ENCODE data around the gene UNC13C. TPM values are rescaled to one million over a fixed set of nuclear protein-coding genes. Genes with fewer than 3 reads are reported as not detected.

The UNC13C gene
- total RNA-seq, 6 experiments from 2014 or later, result not detected

DNA sequence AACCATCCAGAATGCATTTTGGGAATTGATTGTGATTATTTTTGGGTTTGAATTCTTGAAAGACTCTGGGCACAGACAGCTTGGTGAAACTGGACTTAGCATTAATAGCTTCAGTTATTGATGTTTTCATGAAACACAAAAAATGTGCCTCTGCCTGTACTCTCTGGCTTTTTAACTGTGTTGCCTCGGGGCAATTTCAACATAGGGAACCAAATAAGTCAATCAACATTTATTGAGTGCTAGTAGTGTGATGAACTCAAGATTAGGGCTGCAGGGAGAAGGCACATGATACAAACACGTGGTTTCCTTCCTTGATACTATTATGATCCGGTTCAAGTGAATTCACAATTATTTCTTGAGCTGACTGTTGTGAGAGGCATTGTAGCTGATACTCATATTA lies 50.8 kb downstream of the UNC13C start:
- Histone ChIP-seq H3K4me1 (peaks cover 0 to 9% (median under 1%) of the 10 kb centered on the region in 4 donors), H3K4me3 (no peak overlapping the region), H3K36me3 (no peaks in the 10 kb centered on the region), H3K27me3 (no peaks in the 10 kb centered on the region), H3K9me3 (no peaks in the 10 kb centered on the region), H3K27ac (no peak overlapping the region)
- ATAC-seq (no peak), DNase-seq (no peak)
- no peak for TF ChIP-seq POLR2A (IDR thresholded peaks at IDR 0.05)
- TF ChIP-seq CTCF (IDR thresholded peaks at IDR 0.05), result no peak
- 29% methylated on average over 3 of the region's 3 CpGs for WGBS (ENCODE audit: insufficient coverage, low coverage, low lambda C conversion rate, missing lambda C conversion rate)
- intact Hi-C loops (cut with DNase I), result no loop called here

DNA sequence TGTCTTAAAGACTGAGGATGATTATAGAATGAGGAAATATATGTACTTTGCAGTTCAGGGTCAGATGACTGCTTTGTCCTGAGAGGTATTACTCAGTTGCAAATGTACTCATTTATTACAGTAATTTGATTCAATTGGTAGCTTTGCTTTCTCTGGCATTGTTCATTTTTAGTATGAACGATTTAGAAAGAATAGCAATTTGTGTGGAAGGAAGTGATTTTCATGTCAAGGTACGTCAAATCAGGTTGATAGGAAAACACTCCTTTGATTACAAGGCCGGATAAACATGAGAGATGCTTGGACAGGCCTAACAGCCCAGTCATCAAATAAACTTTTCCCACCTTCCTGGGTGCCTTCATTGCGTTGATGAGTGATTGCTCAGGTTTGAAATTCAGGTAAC lies 53.8 kb downstream of the UNC13C start:
- Histone ChIP-seq H3K27ac (no peak overlapping the region), H3K4me3 (no peak overlapping the region), H3K36me3 (no peaks in the 10 kb centered on the region), H3K9me3 (no peaks in the 10 kb centered on the region), H3K27me3 (no peaks in the 10 kb centered on the region), H3K4me1 (peaks cover 0 to 14% (median 2%) of the 10 kb centered on the region in 4 donors)
- 64% methylated on average over 4 of the region's 4 CpGs for WGBS (ENCODE audit: insufficient coverage, low coverage, low lambda C conversion rate, missing lambda C conversion rate)
- TF ChIP-seq POLR2A (IDR thresholded peaks at IDR 0.05), result no peak
- no peak for TF ChIP-seq CTCF (IDR thresholded peaks at IDR 0.05)
- DNase-seq, result no peak
- intact Hi-C loops (cut with DNase I), result no loop called here
- no peak for ATAC-seq

DNA sequence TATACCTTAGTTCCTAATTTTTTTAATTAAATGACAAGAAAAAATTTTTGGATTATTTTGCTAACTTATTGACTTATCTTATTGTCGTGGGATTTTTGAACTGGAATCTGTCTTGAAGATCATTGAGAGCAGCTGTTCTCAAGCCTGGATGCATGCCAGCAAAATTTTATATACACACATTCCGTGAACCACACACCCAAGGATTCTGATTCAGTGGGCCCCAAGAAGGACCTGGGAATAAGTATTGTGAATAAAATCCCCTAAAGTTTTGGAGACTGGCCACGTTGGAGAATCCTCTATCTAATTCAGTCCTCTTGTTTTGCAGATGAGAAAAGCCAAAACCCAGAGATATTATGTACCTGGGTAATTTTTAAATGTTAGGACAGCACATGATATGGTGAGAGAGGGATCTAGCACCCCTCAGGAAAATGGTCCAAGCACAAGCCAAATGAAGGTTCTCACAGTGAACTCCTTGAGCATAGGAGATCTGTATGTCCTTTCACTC lies 55.2 kb downstream of the UNC13C start:
- ATAC-seq, result no peak
- Histone ChIP-seq H3K9me3 (no peaks in the 10 kb centered on the region), H3K4me1 (peaks cover 0 to 14% (median 2%) of the 10 kb centered on the region in 4 donors), H3K27ac (no peak overlapping the region), H3K36me3 (no peaks in the 10 kb centered on the region), H3K27me3 (no peaks in the 10 kb centered on the region), H3K4me3 (no peak overlapping the region)
- 50% methylated on average over 3 of the region's 3 CpGs for whole genome bisulfite sequencing (ENCODE audit: insufficient coverage, low coverage, low lambda C conversion rate, missing lambda C conversion rate)
- intact Hi-C loops (cut with DNase I), result no loop called here
- TF ChIP-seq POLR2A (IDR thresholded peaks at IDR 0.05) (no peak), CTCF (IDR thresholded peaks at IDR 0.05) (no peak)
- DNase-seq, result no peak

GRCh38 chr15:54033869-54034458 lies 55.7 kb downstream of the UNC13C start:
- ATAC-seq, result peak; percentile 89 to 100 (median 99)
- Histone ChIP-seq H3K27ac (no peak overlapping the region), H3K27me3 (no peaks in the 10 kb centered on the region), H3K36me3 (no peaks in the 10 kb centered on the region), H3K9me3 (no peaks in the 10 kb centered on the region), H3K4me1 (peaks cover 0 to 14% (median 2%) of the 10 kb centered on the region in 4 donors), H3K4me3 (no peak overlapping the region)
- 23% methylated on average over 3 of the region's 3 CpGs for WGBS (ENCODE audit: insufficient coverage, low coverage, low lambda C conversion rate, missing lambda C conversion rate)
- intact Hi-C loops (cut with DNase I), result no loop called here
- DNase-seq, result peak; percentile 36 to 78 (median 67)
- no peak for TF ChIP-seq CTCF (IDR thresholded peaks at IDR 0.05)
- TF ChIP-seq POLR2A (IDR thresholded peaks at IDR 0.05), result no peak
